Left ventricle myocardium superior (tissue), 1 donor: ENCODE measurements around the gene MND1. TPM values are rescaled to one million over a fixed set of nuclear protein-coding genes. Genes with fewer than 3 reads are reported as not detected.
A peak's percentile ranks its signal among the peaks of the same experiment; 100 is the strongest.

Experiments used
- ATAC-seq: fragments of 200-7000 bp; cut with Tn5 transposase; one replicate; pipeline ENCODE4 v1.9.1; 2020; ENCODE audit warnings: mild to moderate bottlenecking, moderate library complexity
- DNase-seq: peaks from one replicate; pipeline ENCODE4 v3.0.0-alpha.2; 2020
- intact Hi-C: fragments of 100-400 bp; cut with micrococcal nuclease; formaldehyde crosslinking; loops from one replicate; pipeline ENCODE4 v1.11.0; 2022
- total RNA-seq: library from RNA; stranded (reverse); fragmentation: NEBNext Ultra II Directional; extraction: Animal tissue kit (Norgen Biotek cat#: 25700); gene quantifications from one replicate; pipeline ENCODE4 v1.2.1, GENCODE V29; 2021
- donor health status: DM: no; HTN: yes; CAD: no; lungs with severe emphysema.

MND1 gene
- total RNA-seq, 1 donor from 2014 or later: not detected

GRCh38 chr4:153345012-153345981, 809 bp downstream of the MND1 start:
- ATAC-seq: peak; percentile 60
- intact Hi-C loops: loop anchor here (2.0 kb wide), 1 partner anchor 230 kb away; no protein-coding TSS in a partner anchor
- peak; percentile 27 for DNase-seq

DNA sequence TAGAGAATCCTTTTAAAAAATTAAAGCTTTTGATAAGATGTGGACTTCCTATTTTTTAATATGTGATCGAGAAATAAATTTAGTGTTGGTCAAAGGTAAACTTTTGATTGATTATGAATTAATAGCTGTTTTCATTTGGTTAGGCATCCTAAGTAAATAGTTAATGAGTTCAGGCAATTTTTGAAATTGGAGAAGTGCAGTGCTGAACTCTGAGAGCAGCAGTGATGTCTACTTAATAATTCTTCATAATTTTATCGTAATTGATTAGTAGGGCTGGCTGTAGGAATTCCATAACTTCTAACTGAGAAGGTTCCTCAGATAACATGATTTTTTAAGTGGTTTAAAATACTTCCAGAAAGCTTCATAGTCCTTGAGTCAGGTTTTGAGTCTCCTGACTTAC, 1.5 kb downstream of the MND1 start:
- intact Hi-C loops: no loop called here
- DNase-seq (no peak), ATAC-seq (no peak)

DNA sequence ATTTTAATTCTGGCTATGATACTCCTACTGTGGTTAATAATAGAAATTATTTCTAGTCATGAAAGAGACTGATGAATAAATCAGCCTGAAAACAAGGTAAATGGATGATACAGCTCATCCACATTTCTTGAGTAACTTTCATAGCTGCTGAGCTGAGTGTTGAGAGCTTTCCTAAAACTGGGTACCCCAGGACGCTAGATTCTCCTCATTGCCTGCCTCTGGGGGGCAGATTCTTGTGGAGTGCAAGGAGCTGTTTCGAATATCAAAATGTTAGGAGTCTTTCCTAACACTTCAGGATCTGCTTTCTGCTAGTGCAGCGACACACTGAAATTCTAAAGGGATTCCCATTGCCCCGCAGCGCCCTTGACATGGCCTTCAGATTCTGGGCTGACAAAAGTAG, 2.1 kb downstream of the MND1 start:
- intact Hi-C loops: no loop called here
- ATAC-seq: no peak
- no peak for DNase-seq

DNA sequence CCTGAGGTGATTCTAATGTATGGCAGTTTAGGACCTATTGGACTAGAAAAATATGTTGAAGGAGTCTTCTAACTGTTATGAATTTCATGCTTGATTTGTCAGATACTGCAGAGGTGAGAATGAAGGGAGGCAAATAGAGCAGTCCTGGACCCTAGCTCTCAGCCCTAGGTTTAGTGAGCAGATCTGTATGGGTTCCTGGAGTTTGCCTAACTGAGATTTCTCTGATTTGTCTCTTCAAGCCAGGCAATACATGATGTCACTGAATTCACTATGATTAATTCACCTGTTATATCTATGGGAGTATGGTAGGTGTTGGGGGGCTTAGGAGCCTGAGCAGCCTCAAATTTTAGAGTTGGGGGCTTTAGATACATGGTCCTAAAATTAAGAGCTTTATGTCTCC, 2.6 kb downstream of the MND1 start:
- intact Hi-C loops: no loop called here
- no peak for DNase-seq
- no peak for ATAC-seq

DNA sequence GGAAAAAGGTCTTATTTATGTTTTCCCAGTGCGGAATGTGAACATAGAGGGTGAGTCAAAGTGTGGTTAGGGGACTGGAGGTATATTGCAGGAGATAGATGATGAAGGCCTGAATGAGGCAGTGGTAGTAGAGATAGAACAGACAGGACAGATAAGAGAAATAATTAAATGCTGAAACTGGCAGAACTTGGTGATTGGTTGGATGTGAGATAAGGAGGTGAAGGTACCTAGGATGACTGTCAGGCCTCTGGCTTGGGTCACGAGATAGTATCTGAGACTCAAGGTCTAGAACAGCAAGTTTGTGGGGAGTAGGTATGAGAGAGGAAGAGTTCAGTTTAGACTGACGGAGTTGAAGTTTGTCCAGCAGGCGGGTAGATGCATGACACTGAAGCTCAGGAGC, 3.5 kb downstream of the MND1 start:
- intact Hi-C loops: no loop called here
- ATAC-seq (no peak), DNase-seq (no peak)

DNA sequence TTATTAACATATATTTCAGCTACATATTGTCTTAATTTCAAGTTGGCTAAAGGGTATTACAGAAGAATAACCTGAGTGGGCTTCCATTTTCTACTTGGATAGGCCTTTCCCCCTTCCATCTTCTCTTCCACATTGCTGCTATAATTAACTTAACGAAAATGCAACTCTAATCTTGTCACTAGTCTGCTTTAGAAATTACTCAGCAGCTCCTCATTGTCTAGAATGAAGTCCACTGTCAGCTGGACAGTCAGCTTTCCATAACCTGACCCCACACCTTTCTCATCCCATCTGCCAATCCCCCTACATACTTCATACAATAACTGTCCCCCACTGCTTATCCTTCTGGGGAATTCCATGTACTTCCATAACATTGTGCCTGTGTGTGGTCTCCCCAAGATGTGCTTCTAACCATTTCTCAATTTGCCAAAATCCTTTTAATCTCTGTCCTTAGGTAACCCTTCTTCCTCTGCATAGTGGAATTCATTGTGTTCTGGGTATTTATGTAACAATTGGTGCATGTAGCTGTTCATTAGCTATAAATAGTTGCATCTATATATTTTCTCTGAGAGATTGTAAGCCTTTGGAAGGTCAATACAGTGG, 4.8 kb downstream of the MND1 start:
- ATAC-seq: no peak
- DNase-seq: no peak
- intact Hi-C loops: no loop called here

- ATAC-seq (no peak), DNase-seq (no peak)
- intact Hi-C loops: no loop called here
These were observed 17.7 kb downstream of the MND1 start for GRCh38 chr4:153362184-153362583.

DNA sequence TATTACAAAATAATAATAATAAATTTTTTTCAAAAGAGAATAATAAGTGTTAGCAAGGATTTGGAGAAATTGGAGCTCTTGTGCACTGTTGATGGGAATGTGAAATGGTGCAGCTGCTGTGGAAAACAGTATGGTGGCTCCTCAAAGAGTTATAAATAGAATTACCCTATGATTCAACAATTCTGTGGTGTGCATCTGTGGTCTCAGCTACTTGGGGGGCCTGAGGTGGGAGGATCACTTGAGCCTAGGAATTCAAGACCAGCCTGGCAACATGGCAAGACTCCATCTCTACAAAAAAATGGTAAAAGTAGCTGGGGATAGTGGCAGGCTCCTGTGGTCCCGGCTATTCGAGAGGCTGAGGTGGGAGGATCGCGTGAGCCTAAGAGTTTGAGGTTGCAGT, 19.6 kb downstream of the MND1 start:
- no peak for ATAC-seq
- intact Hi-C loops: no loop called here
- DNase-seq: no peak

GRCh38 chr4:153365003-153365402, 20.5 kb downstream of the MND1 start:
- no peak for ATAC-seq
- DNase-seq: no peak
- intact Hi-C loops: no loop called here

DNA sequence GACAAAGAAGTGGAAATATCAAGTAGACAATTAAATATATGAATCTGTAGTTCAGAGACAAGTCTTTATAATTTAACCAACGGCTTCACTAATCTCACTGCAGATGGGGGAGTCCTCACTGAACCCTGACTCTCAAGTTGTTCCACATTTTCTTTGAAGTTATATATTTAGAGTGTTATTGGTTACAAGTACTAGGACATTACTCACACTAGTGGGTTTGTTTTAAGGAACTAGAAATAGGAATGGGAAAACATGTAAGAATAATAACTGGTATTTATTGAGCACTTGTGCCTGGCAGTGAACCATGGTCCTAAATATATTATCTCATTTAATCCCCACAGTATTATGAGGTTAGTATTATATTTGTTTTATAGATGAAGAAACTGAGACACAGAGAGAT, 22.0 kb downstream of the MND1 start:
- DNase-seq (no peak), ATAC-seq (no peak)
- intact Hi-C loops: no loop called here

DNA sequence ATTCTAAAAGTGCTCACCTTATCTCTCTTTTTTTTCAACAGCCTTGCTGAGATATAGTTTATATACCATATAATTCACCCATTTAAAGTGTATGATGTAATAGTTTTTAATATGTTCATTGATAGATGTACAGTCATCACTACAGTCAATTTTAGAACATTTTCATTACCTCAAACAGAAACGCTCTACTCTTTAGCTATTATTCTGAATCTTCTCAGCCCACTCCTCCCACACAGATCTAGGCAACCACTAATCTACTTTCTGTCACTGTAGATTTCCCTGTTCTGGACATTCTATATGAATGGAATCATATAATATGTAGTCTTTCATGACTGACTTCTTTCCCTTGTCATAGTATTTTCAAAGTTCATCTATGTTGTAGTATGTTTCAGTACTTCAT, 22.6 kb downstream of the MND1 start:
- no peak for ATAC-seq
- no peak for DNase-seq
- intact Hi-C loops: no loop called here

DNA sequence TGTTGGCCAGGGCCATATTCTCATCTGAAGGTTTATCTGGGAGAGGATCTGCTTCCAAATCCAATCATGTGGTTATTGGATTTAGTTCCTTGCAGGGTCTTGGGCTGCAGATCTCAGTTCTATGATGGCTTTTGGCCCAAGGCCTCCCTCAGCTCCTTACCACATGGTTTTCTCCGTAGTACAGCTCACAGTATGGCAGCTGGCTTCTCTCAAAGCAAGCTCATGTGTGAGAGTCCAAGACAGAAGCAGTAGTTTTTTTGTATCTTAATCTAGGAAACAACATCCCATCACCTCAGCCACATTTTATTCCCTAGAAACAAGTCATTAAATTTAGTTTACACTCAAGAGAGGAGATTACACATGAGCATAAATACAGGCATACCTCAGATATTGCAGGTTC, 24.5 kb downstream of the MND1 start:
- no peak for DNase-seq
- ATAC-seq: no peak
- intact Hi-C loops: no loop called here

DNA sequence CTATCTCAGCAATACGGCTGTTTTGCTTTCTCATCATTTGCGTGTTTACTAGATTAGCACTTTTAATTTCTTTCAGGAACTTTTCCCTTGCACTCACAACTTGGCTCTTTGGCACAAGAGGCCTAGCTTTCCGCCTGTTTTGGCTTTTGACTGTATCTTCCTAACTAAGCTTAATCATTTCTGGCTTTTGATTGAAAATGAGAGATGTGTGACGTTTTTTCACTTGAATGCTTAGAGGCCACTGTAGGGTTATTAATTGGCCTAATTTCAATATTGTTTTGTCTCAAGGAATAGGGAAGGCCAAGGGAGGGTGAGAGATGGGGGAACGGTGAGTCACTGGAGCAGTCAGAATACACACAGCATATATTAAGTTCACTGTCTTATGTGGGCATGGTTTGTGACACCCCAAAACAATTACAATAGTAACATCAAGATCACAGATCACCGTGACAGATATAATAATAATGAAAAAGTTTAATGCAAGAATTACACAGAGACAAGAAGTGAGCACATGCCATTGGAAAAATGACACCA, 27.3 kb downstream of the MND1 start:
- intact Hi-C loops: no loop called here

GRCh38 chr4:153372967-153373562, 28.6 kb downstream of the MND1 start:
- intact Hi-C loops: no loop called here
- ATAC-seq (no peak), DNase-seq (no peak)

More for the DNA sequence above, 27.3 kb downstream of the MND1 start:
- no peak for ATAC-seq
- no peak for DNase-seq

DNA sequence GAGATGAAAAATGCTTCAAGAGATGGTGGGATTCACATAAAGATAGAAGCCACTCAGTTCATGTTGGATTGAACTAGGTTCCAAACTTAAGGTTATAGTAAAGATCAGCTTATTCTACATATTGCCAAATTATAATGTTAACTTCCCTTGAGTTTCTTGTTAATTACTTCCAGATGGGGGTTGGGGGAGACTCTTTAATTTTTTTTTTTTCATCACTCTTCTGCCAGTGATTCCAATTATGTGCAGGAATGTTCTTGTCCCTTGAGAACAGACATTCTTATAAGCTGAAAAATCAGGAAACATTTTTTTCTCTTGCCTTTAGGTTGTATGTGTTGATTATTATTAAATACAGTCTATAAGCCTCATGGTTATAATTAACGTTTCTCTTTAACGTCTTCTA, 30.0 kb downstream of the MND1 start:
- no peak for DNase-seq
- intact Hi-C loops: no loop called here
- ATAC-seq: no peak

GRCh38 chr4:153375303-153375702, 30.8 kb downstream of the MND1 start:
- no peak for ATAC-seq
- intact Hi-C loops: no loop called here
- DNase-seq: no peak

DNA sequence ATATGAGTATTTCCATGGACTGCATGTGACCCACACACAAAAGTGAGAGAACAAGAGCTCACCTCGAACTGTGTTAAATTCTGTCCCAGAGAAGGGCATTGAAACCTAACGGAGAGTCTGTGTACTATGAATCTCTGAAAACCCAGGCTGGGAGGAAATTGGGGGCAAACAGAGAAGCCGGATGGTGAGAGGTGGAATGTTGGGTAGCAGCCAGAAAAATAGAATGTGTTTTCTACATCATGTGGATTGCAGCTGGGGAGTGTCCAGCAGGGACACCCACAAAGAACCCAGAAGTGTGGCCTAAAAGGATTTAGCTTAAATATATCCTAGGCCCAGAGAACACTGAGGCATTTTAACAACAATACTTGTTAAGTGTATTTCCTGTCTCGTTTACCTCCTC, 38.6 kb downstream of the MND1 start:
- intact Hi-C loops: no loop called here
- ATAC-seq (no peak), DNase-seq (no peak)

- ATAC-seq: no peak
- intact Hi-C loops: no loop called here
- DNase-seq: no peak
These were observed 39.7 kb downstream of the MND1 start for GRCh38 chr4:153384160-153384559.

- no peak for ATAC-seq
- intact Hi-C loops: no loop called here
These were observed 41.3 kb downstream of the MND1 start for GRCh38 chr4:153385784-153386183.

GRCh38 chr4:153387981-153388380, 43.5 kb downstream of the MND1 start:
- ATAC-seq (no peak), DNase-seq (no peak)
- intact Hi-C loops: no loop called here

More at GRCh38 chr4:153385784-153386183, 41.3 kb downstream of the MND1 start:
- no peak for DNase-seq
